Mesendoderm (in vitro differentiated cells): ENCODE data around the gene TPSAB1. TPM values are rescaled to one million over a fixed set of nuclear protein-coding genes. Genes with fewer than 3 reads are reported as not detected.
"Not testable (repeated sequence)": the region's sequence is repeated elsewhere in the genome, so short reads cannot be mapped to it uniquely, and the experiment has no call there.

Experiments used
- DNase-seq: peaks from one replicate; pipeline ENCODE4 v3.0.0; 2013
- H2AK5ac ChIP-seq: 2 replicates; pipeline ENCODE4 v1.6.1; 2013; ENCODE audit warnings: low read length, inconsistent platforms
- H2BK120ac ChIP-seq: 2 replicates; pipeline ENCODE4 v1.6.1; 2013; ENCODE audit warnings: low read depth, mild to moderate bottlenecking, low read length, moderate library complexity, mixed read lengths
- H2BK15ac ChIP-seq: replicated peaks from 2 replicates; pipeline ENCODE4 v1.6.1; 2013; ENCODE audit warnings: low read depth, mild to moderate bottlenecking, moderate library complexity
- H2BK5ac ChIP-seq: 2 replicates; pipeline ENCODE4 v1.6.1; 2013; ENCODE audit warnings: low read length, inconsistent platforms
- H3K18ac ChIP-seq: 2 replicates; pipeline ENCODE4 v1.6.1; 2013; ENCODE audit warnings: mild to moderate bottlenecking, low read length, mixed read lengths
- H3K23ac ChIP-seq: one replicate; pipeline ENCODE4 v1.6.1; 2013; ENCODE audit warnings: low read length
- H3K27ac ChIP-seq: 2 replicates; pipeline ENCODE4 v1.5.1; 2013; ENCODE audit warnings: low read depth, mild to moderate bottlenecking, inconsistent platforms, low read length, moderate library complexity
- H3K27me3 ChIP-seq: 2 replicates; pipeline ENCODE4 v1.6.1; 2013; ENCODE audit warnings: low read length, control low read depth, mild to moderate bottlenecking, inconsistent platforms; ENCODE audit not compliant: insufficient read depth, poor library complexity
- H3K36me3 ChIP-seq: 2 replicates; pipeline ENCODE4 v1.6.1; 2013; ENCODE audit warnings: low read length, inconsistent platforms; ENCODE audit not compliant: control insufficient read depth, insufficient read depth
- H3K4ac ChIP-seq: one replicate; pipeline ENCODE4 v1.6.1; 2013; ENCODE audit warnings: low read depth, mild to moderate bottlenecking, low read length, moderate library complexity
- H3K4me1 ChIP-seq: 2 replicates; pipeline ENCODE4 v1.6.1; 2013; ENCODE audit warnings: low read depth, low read length, inconsistent platforms; ENCODE audit not compliant: control insufficient read depth
- H3K4me2 ChIP-seq: 2 replicates; pipeline ENCODE4 v1.6.1; 2013; ENCODE audit warnings: low read length
- H3K4me3 ChIP-seq: 2 replicates; pipeline ENCODE4 v1.5.1; 2013; ENCODE audit warnings: mild to moderate bottlenecking, low read length
- H3K56ac ChIP-seq: one replicate; pipeline ENCODE4 v1.6.1; 2013; ENCODE audit warnings: low read length
- H3K79me1 ChIP-seq: 2 replicates; pipeline ENCODE4 v1.6.1; 2013; ENCODE audit warnings: low read length, inconsistent platforms
- H3K79me2 ChIP-seq: 2 replicates; pipeline ENCODE4 v1.6.1; 2013; ENCODE audit warnings: mild to moderate bottlenecking, low read length; ENCODE audit not compliant: control insufficient read depth, insufficient read depth
- H3K9ac ChIP-seq: 2 replicates; pipeline ENCODE4 v1.6.1; 2013; ENCODE audit warnings: low read length, inconsistent platforms
- H4K5ac ChIP-seq: one replicate; pipeline ENCODE4 v1.6.1; 2013; ENCODE audit warnings: low read length
- H4K8ac ChIP-seq: one replicate; pipeline ENCODE4 v1.6.1; 2013; ENCODE audit warnings: low read depth, mild to moderate bottlenecking, control low read depth, low read length, moderate library complexity
- WGBS: extraction: QIAGEN DNeasy Blood & Tissue Kit; methylation state at CpG from one replicate; pipeline ENCODE4 v1.1.7; 2013; ENCODE audit warnings: low lambda C conversion rate, missing lambda C conversion rate; ENCODE audit not compliant: insufficient coverage; ENCODE audit errors: extremely low coverage; 5-methylcytosine and 5-hydroxymethylcytosine counted together
- polyA plus RNA-seq, 2 experiments: library from polyadenylated mRNA; stranded (reverse); fragments of 200-250 nt; gene quantifications; one replicate each; pipeline ENCODE4 v1.2.3, GENCODE V29; 2013

The TPSAB1 gene
- not detected for polyA plus RNA-seq (2013, experiment 1 of 2)
- not detected for polyA plus RNA-seq (2013, experiment 2 of 2)

- not testable (repeated sequence) for H3K79me2 ChIP-seq, H3K36me3 ChIP-seq, H4K5ac ChIP-seq, H2BK120ac ChIP-seq, H3K79me1 ChIP-seq, H3K4me1 ChIP-seq, H2AK5ac ChIP-seq, DNase-seq, H3K27ac ChIP-seq, H3K4me2 ChIP-seq, H4K8ac ChIP-seq, H3K4me3 ChIP-seq, H3K9ac ChIP-seq, H2BK5ac ChIP-seq, H3K18ac ChIP-seq, H2BK15ac ChIP-seq, H3K56ac ChIP-seq, H3K23ac ChIP-seq, H3K4ac ChIP-seq, H3K27me3 ChIP-seq
- no CpG with 5 or more reads among the region's 12 CpGs for WGBS
Observed at GRCh38 chr16:1240436-1240835, at the start of gene TPSAB1. TSS of gene TPSAB1 (plus strand) at chr16:1240705. CDS start at chr16:1240939, 234 bp downstream.

DNA sequence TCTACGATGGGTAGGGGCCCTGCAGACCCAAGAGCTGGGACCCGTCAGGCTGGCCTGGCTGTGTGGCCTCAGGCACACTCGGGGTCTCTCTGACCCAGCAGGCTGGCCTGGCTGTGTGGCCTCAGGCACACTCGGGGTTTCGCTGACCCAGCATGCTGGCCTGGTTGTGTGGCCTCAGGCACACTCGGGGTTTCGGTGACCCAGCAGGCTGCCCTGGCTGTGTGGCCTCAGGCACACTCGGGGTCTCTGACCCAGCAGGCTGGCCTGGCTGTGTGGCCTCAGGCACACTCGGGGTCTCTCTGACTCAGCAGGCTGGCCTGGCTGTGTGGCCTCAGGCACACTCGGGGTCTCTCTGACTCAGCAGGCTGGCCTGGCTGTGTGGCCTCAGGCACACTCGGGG is 49.7 kb upstream of the TPSAB1 start:
- not testable (repeated sequence) for H2BK120ac ChIP-seq, H3K4me2 ChIP-seq, H3K23ac ChIP-seq, H3K27ac ChIP-seq, H3K4ac ChIP-seq, H3K56ac ChIP-seq, H3K9ac ChIP-seq, H3K18ac ChIP-seq, H2AK5ac ChIP-seq, H3K79me1 ChIP-seq, H3K36me3 ChIP-seq, H4K8ac ChIP-seq, H3K4me3 ChIP-seq, H4K5ac ChIP-seq, H3K27me3 ChIP-seq, H3K4me1 ChIP-seq, H3K79me2 ChIP-seq, H2BK5ac ChIP-seq, H2BK15ac ChIP-seq, DNase-seq
- WGBS: no CpG with 5 or more reads among the region's 11 CpGs

- H4K5ac ChIP-seq: no peak overlapping the region
- no peaks in the 10 kb centered on the region for H3K79me2 ChIP-seq
- no peak overlapping the region for H3K23ac ChIP-seq
- H4K8ac ChIP-seq: no peak overlapping the region
- H2BK5ac ChIP-seq: no peak overlapping the region
- no peak overlapping the region for H2AK5ac ChIP-seq
- no peak overlapping the region for H2BK15ac ChIP-seq
- no peak overlapping the region for H3K18ac ChIP-seq
- no peaks in the 10 kb centered on the region for H3K4me1 ChIP-seq
- no peak overlapping the region for H3K4me2 ChIP-seq
- H3K27ac ChIP-seq: no peak overlapping the region
- H3K27me3 ChIP-seq: no peaks in the 10 kb centered on the region
- H3K4ac ChIP-seq: no peak overlapping the region
- H2BK120ac ChIP-seq: no peak overlapping the region
- no peaks in the 10 kb centered on the region for H3K79me1 ChIP-seq
- H3K56ac ChIP-seq: no peak overlapping the region
- no peak overlapping the region for H3K4me3 ChIP-seq
- H3K36me3 ChIP-seq: no peaks in the 10 kb centered on the region
- H3K9ac ChIP-seq: no peak overlapping the region
- DNase-seq: no peak
- WGBS: no CpG with 5 or more reads among the region's 9 CpGs
Observed at GRCh38 chr16:1192384-1193073, 48.0 kb upstream of the TPSAB1 start.

DNA sequence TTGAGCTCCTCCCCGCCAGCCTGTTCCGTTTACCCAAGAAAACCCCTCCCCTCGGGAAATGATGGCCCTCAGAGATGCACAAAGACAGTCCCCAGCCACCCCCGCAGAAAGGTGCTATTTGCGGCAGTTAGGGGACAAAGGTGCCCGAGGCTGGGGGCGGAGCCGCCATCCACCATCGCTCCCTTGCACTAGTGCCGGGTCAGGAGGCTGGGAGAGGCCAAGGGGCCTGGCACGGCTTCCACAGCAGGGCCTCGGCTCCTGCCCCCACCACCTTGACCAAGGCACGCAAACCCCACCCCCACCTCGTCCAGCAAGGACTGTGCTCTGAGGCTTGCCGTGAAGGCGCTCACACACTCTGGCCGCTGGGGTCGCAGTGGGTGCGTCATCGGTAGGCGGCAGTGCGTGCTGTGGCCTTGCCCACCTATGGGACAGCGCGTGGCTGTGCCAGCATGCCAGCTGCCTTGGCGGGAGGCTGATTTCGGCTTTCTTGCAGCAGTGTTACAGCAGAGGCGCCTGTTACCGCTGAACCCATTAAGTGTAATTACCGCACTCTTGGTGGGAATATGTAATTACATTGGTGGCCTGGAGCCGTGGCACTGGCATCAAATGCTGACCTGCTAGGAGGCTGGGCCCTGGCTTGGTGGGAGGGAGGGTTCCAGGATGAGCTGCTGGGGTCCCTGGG is 47.2 kb upstream of the TPSAB1 start:
- no peak overlapping the region for H3K23ac ChIP-seq
- no peak for DNase-seq
- no CpG with 5 or more reads among the region's 30 CpGs for WGBS

GRCh38 chr16:1193825-1194581 is 46.5 kb upstream of the TPSAB1 start:
- Histone ChIP-seq H2BK120ac (no peak overlapping the region), H4K5ac (no peak overlapping the region), H3K79me2 (no peaks in the 10 kb centered on the region), H3K4ac (no peak overlapping the region), H3K9ac (no peak overlapping the region), H3K56ac (no peak overlapping the region), H3K23ac (no peak overlapping the region), H3K79me1 (no peaks in the 10 kb centered on the region), H4K8ac (no peak overlapping the region), H3K4me3 (no peak overlapping the region), H3K4me2 (no peak overlapping the region), H2BK5ac (no peak overlapping the region), H3K27me3 (no peaks in the 10 kb centered on the region), H3K36me3 (no peaks in the 10 kb centered on the region), H3K27ac (no peak overlapping the region), H2BK15ac (no peak overlapping the region), H2AK5ac (no peak overlapping the region), H3K18ac (no peak overlapping the region), H3K4me1 (no peaks in the 10 kb centered on the region)
- no peak for DNase-seq
- WGBS: no CpG with 5 or more reads among the region's 29 CpGs

More for the DNA sequence above, 47.2 kb upstream of the TPSAB1 start:
- Histone ChIP-seq H2BK120ac (no peak overlapping the region), H3K79me2 (no peaks in the 10 kb centered on the region), H3K9ac (no peak overlapping the region), H3K4ac (no peak overlapping the region), H3K4me1 (no peaks in the 10 kb centered on the region), H3K36me3 (no peaks in the 10 kb centered on the region), H3K18ac (no peak overlapping the region), H4K5ac (no peak overlapping the region), H3K4me3 (no peak overlapping the region), H2BK5ac (no peak overlapping the region), H4K8ac (no peak overlapping the region), H2BK15ac (no peak overlapping the region), H3K4me2 (no peak overlapping the region), H3K27ac (no peak overlapping the region), H3K56ac (no peak overlapping the region), H3K27me3 (no peaks in the 10 kb centered on the region), H3K79me1 (no peaks in the 10 kb centered on the region), H2AK5ac (no peak overlapping the region)
